Measurements from ENCODE around the gene CYP24A1.

DNA sequence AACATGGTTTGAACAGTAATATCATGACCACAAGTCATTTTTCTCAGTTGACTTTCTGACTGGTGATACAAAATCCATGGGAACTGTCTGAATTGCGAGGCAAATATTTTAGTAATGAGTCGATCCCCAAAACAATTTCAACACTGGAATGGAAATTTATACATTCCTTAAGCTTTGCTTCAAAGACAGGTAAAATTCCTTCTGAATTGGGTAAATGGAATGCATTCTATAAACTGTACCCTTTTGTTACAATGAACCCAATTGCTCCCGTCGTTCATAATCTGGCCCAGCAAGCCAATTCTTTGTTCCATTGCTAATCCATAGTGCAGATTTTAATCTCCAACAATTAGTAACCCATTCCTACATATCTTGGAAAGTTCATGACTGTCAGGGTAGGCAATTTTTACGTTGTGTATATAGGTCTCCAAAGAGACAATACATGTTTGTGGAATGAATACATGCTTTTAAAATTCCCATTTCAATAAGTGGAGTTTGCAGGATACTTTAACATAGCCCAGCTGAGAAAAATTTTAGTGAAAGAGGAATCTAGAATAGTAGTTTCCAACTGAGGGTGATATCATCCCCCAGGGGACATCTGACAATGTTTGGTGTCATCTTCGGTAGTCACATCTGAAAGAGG lies 32.7 kb downstream of the CYP24A1 start:
- TF ChIP-seq POLR2A (IDR thresholded peaks at IDR 0.05; ENCODE audit: low read depth, low read length) = no peak
- no peak for TF ChIP-seq POLR2AphosphoS5 (IDR thresholded peaks at IDR 0.05; ENCODE audit: low read depth, low read length)

All from GM12892 (cell line).